Trophoblast cell (in vitro differentiated cells and primary cell): ENCODE measurements around the gene ENO2.
A peak's percentile ranks its signal among the peaks of the same experiment; 100 is the strongest.

Source experiments
- DNase-seq, 2 donors: peaks; one replicate each; pipeline ENCODE4 v3.0.0-alpha.2; 2016
- H2AFZ ChIP-seq: 2 replicates; pipeline ENCODE4 v1.6.1; 2013; ENCODE audit warnings: low read length, moderate library complexity, mild to moderate bottlenecking; ENCODE audit not compliant: insufficient read depth, poor library complexity
- H2AK5ac ChIP-seq: 2 replicates; pipeline ENCODE4 v1.6.1; 2013; ENCODE audit warnings: mild to moderate bottlenecking, low read length
- H2BK120ac ChIP-seq: 2 replicates; pipeline ENCODE4 v1.6.1; 2013; ENCODE audit warnings: low read length, mild to moderate bottlenecking, moderate library complexity; ENCODE audit not compliant: insufficient read depth, poor library complexity
- H2BK12ac ChIP-seq: 2 replicates; pipeline ENCODE4 v1.6.1; 2013; ENCODE audit warnings: mild to moderate bottlenecking, low read length, moderate library complexity
- H2BK5ac ChIP-seq: 2 replicates; pipeline ENCODE4 v1.6.1; 2013; ENCODE audit warnings: low read length, low read depth, moderate library complexity, mild to moderate bottlenecking; ENCODE audit not compliant: poor library complexity
- H3K14ac ChIP-seq: 2 replicates; pipeline ENCODE4 v1.6.1; 2013; ENCODE audit warnings: mild to moderate bottlenecking, low read length
- H3K18ac ChIP-seq: 2 replicates; pipeline ENCODE4 v1.6.1; 2013; ENCODE audit warnings: mild to moderate bottlenecking, low read length
- H3K23ac ChIP-seq: 2 replicates; pipeline ENCODE4 v1.6.1; 2013; ENCODE audit warnings: low read length
- H3K27ac ChIP-seq: 2 replicates; pipeline ENCODE4 v1.5.1; 2013; ENCODE audit warnings: low read depth, mild to moderate bottlenecking, inconsistent platforms, low read length, moderate library complexity
- H3K27me3 ChIP-seq: 2 replicates; pipeline ENCODE4 v1.6.1; 2013; ENCODE audit warnings: inconsistent platforms, mild to moderate bottlenecking, low read length, moderate library complexity; ENCODE audit not compliant: insufficient read depth
- H3K36me3 ChIP-seq, 2 experiments: 1 replicate in 1 of 2; 2 replicates in 1 of 2; pipeline ENCODE4 v1.6.1; 2013; ENCODE audit warnings: low read length in 2 of 2, mild to moderate bottlenecking in 2 of 2, moderate library complexity in 1 of 2; ENCODE audit not compliant: insufficient read depth in 2 of 2, control insufficient read depth in 1 of 2
- H3K4ac ChIP-seq: 2 replicates; pipeline ENCODE4 v1.6.1; 2013; ENCODE audit warnings: low read depth, mild to moderate bottlenecking, low read length, moderate library complexity
- H3K4me1 ChIP-seq, 2 experiments: 1 replicate in 1 of 2; 2 replicates in 1 of 2; pipeline ENCODE4 v1.6.1; 2013; ENCODE audit warnings: low read length in 2 of 2, mild to moderate bottlenecking in 2 of 2, moderate library complexity in 1 of 2; ENCODE audit not compliant: insufficient read depth in 2 of 2, control insufficient read depth in 1 of 2
- H3K4me2 ChIP-seq: 2 replicates; pipeline ENCODE4 v1.6.1; 2013; ENCODE audit warnings: inconsistent platforms, mild to moderate bottlenecking, low read length, moderate library complexity
- H3K4me3 ChIP-seq: 2 replicates; pipeline ENCODE4 v1.5.1; 2013; ENCODE audit warnings: mild to moderate bottlenecking, low read depth, low read length, inconsistent platforms
- H3K79me1 ChIP-seq: one replicate; pipeline ENCODE4 v1.6.1; 2013; ENCODE audit warnings: low read length
- H3K79me2 ChIP-seq: 2 replicates; pipeline ENCODE4 v1.6.1; 2013; ENCODE audit warnings: low read length, mild to moderate bottlenecking; ENCODE audit not compliant: control insufficient read depth, insufficient read depth, poor library complexity
- H3K9ac ChIP-seq: 2 replicates; pipeline ENCODE4 v1.6.1; 2013; ENCODE audit warnings: mild to moderate bottlenecking, low read length
- H3K9me3 ChIP-seq: 2 replicates; pipeline ENCODE4 v1.6.1; 2013; ENCODE audit warnings: low read depth, mild to moderate bottlenecking, control low read depth, inconsistent platforms, low read length; ENCODE audit not compliant: insufficient read depth
- H4K12ac ChIP-seq: 2 replicates; pipeline ENCODE4 v1.6.1; 2013; ENCODE audit warnings: low read depth, mild to moderate bottlenecking, low read length, moderate library complexity
- H4K8ac ChIP-seq: 2 replicates; pipeline ENCODE4 v1.6.1; 2013; ENCODE audit warnings: low read depth, mild to moderate bottlenecking, low read length, moderate library complexity
- H4K91ac ChIP-seq: one replicate; pipeline ENCODE4 v1.6.1; 2013; ENCODE audit warnings: low read depth, mild to moderate bottlenecking, low read length, moderate library complexity
- WGBS: extraction: QIAGEN DNeasy Blood & Tissue Kit; methylation state at CpG from one replicate; pipeline ENCODE4 v1.1.7; 2013; ENCODE audit warnings: missing lambda C conversion rate; ENCODE audit not compliant: insufficient read length, insufficient coverage; ENCODE audit errors: extremely low coverage; 5-methylcytosine and 5-hydroxymethylcytosine counted together

Gene ENO2

DNA sequence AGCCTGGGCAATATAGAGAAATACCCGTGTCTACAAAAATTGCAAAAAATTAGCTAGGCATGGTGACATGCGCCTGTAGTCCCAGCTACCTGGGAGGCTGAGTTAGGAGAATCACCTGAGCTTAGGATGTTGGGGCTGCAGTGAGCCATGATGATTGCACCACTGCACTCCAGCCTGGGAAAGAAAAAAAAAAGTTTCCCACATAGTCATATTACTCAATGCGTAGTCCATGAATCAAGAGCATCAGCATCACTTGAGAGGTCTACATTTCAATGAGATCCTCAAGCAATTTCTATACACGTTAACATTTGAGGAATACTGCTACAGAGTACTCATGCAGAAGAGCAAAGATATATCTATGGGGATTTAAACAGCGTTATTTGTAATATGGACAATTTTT is 15.0 kb upstream of the ENO2 start:
- H3K23ac ChIP-seq = no peak overlapping the region
- H3K9me3 ChIP-seq = no peaks in the 10 kb centered on the region
- no peak overlapping the region for H2AFZ ChIP-seq
- H3K4me1 ChIP-seq = no peaks in the 10 kb centered on the region
- H2BK120ac ChIP-seq = no peak overlapping the region
- H3K4me3 ChIP-seq = no peak overlapping the region
- no CpG with 5 or more reads among the region's 5 CpGs for WGBS
- H3K79me2 ChIP-seq = no peaks in the 10 kb centered on the region
- H2AK5ac ChIP-seq = no peak overlapping the region
- no peaks in the 10 kb centered on the region for H3K36me3 ChIP-seq
- H2BK12ac ChIP-seq = no peak overlapping the region
- H3K4ac ChIP-seq = no peak overlapping the region
- H4K12ac ChIP-seq = no peak overlapping the region
- peak in 1 of 2 donors; percentile 37 for DNase-seq
- H4K8ac ChIP-seq = no peak overlapping the region
- H3K18ac ChIP-seq = no peak overlapping the region
- no peak overlapping the region for H3K27ac ChIP-seq
- no peak overlapping the region for H3K4me2 ChIP-seq
- no peak overlapping the region for H3K14ac ChIP-seq
- no peak overlapping the region for H2BK5ac ChIP-seq
- no peak overlapping the region for H3K9ac ChIP-seq
- H4K91ac ChIP-seq = no peak overlapping the region
- H3K27me3 ChIP-seq = no peaks in the 10 kb centered on the region
- H3K79me1 ChIP-seq = peaks cover 3% of the 10 kb centered on the region

GRCh38 chr12:6899837-6900519 is 14.4 kb upstream of the ENO2 start:
- no peak overlapping the region for H3K18ac ChIP-seq

DNA sequence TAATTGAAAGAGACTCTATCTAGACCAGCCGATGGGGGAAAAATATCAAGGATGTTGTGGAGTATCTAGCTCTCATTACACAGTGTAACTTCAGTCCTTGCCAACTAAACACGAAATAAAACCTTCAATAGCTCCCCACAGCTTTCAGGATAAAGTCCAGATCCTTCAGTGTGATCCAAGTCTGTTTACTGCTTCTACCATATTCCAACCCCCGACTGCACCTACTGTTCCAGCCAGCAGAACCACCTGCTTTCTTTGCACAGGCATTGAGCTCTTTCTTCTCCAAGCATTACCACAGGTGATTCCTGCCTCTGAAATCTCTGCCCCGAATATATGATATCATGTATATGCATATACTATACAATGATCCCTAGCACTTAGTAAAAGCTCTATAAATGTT is 11.9 kb upstream of the ENO2 start:
- no peak overlapping the region for H2AK5ac ChIP-seq
- H3K27ac ChIP-seq = no peak overlapping the region
- no peak overlapping the region for H3K9ac ChIP-seq
- no peak overlapping the region for H2AFZ ChIP-seq
- peaks cover 8% of the 10 kb centered on the region for H3K79me1 ChIP-seq
- no peak overlapping the region for H4K8ac ChIP-seq
- DNase-seq = no peak
- H3K4me2 ChIP-seq = no peak overlapping the region
- H2BK5ac ChIP-seq = no peak overlapping the region
- peaks cover 3% of the 10 kb centered on the region for H3K79me2 ChIP-seq
- no peaks in the 10 kb centered on the region for H3K27me3 ChIP-seq
- peaks cover 4 to 6% of the 10 kb centered on the region in 2 experiments for H3K4me1 ChIP-seq
- H3K9me3 ChIP-seq = no peaks in the 10 kb centered on the region
- no peak overlapping the region for H3K4me3 ChIP-seq
- no peak overlapping the region for H3K18ac ChIP-seq
- H3K23ac ChIP-seq = no peak overlapping the region
- H4K91ac ChIP-seq = no peak overlapping the region
- H3K36me3 ChIP-seq = no peaks in the 10 kb centered on the region
- H3K4ac ChIP-seq = no peak overlapping the region
- no peak overlapping the region for H4K12ac ChIP-seq
- H3K14ac ChIP-seq = no peak overlapping the region
- H2BK12ac ChIP-seq = no peak overlapping the region
- no CpG with 5 or more reads among the region's 4 CpGs for WGBS
- H2BK120ac ChIP-seq = no peak overlapping the region

More at GRCh38 chr12:6899837-6900519, 14.4 kb upstream of the ENO2 start:
- H3K23ac ChIP-seq = no peak overlapping the region
- WGBS = no CpG with 5 or more reads among the region's 10 CpGs
- H3K27me3 ChIP-seq = no peaks in the 10 kb centered on the region
- no peaks in the 10 kb centered on the region for H3K36me3 ChIP-seq
- no peaks in the 10 kb centered on the region for H3K9me3 ChIP-seq
- peak in 1 of 2 donors; percentile 20 for DNase-seq
- H3K79me1 ChIP-seq = peaks cover 6% of the 10 kb centered on the region
- H3K9ac ChIP-seq = no peak overlapping the region
- H3K79me2 ChIP-seq = peaks cover 3% of the 10 kb centered on the region
- H3K14ac ChIP-seq = no peak overlapping the region
- no peak overlapping the region for H4K12ac ChIP-seq
- no peak overlapping the region for H3K4me3 ChIP-seq
- no peak overlapping the region for H2BK5ac ChIP-seq
- H2BK12ac ChIP-seq = no peak overlapping the region
- no peak overlapping the region for H3K27ac ChIP-seq
- no peak overlapping the region for H2AFZ ChIP-seq
- H4K8ac ChIP-seq = no peak overlapping the region
- no peak overlapping the region for H3K4me2 ChIP-seq
- H4K91ac ChIP-seq = no peak overlapping the region
- H3K4me1 ChIP-seq = peaks cover under 1 to 2% of the 10 kb centered on the region in 2 experiments
- H2AK5ac ChIP-seq = no peak overlapping the region
- no peak overlapping the region for H2BK120ac ChIP-seq
- H3K4ac ChIP-seq = no peak overlapping the region

- WGBS = no CpG with 5 or more reads among the region's 1 CpG
- Histone ChIP-seq H3K4me1 (peaks cover 4 to 6% of the 10 kb centered on the region in 2 experiments), H3K27me3 (no peaks in the 10 kb centered on the region), H3K4ac (no peak overlapping the region), H2AFZ (no peak overlapping the region), H3K4me2 (no peak overlapping the region), H3K23ac (no peak overlapping the region), H3K14ac (no peak overlapping the region), H3K79me2 (peaks cover 3% of the 10 kb centered on the region), H3K36me3 (no peaks in the 10 kb centered on the region), H2BK12ac (no peak overlapping the region), H3K9ac (no peak overlapping the region), H2AK5ac (no peak overlapping the region), H3K18ac (no peak overlapping the region), H3K27ac (no peak overlapping the region), H2BK120ac (no peak overlapping the region), H2BK5ac (no peak overlapping the region), H4K91ac (no peak overlapping the region), H3K9me3 (no peaks in the 10 kb centered on the region), H4K12ac (no peak overlapping the region), H3K79me1 (peaks cover 8% of the 10 kb centered on the region), H3K4me3 (no peak overlapping the region), H4K8ac (no peak overlapping the region)
- no peak for DNase-seq
Measured at GRCh38 chr12:6903722-6904121, 10.7 kb upstream of the ENO2 start.
